Aorta (tissue), 5 donors: ENCODE measurements around the gene NDN. TPM values are rescaled to one million over a fixed set of nuclear protein-coding genes. Genes with fewer than 3 reads are reported as not detected.
"Not testable (repeated sequence)": the region's sequence is repeated elsewhere in the genome, so short reads cannot be mapped to it uniquely, and the experiment has no call there.

Experiments used
- ATAC-seq: fragments of 200-7000 bp; cut with Tn5 transposase; one replicate; pipeline ENCODE4 v1.9.1; 2022; ENCODE audit warnings: moderate library complexity; ENCODE audit not compliant: low FRiP score
- DNase-seq, 2 donors: peaks; one replicate each; pipeline ENCODE4 v3.0.0-alpha.2; 2020
- H3K27ac ChIP-seq, 2 donors: one replicate each; pipeline ENCODE4 v1.5.1; 2013; ENCODE audit warnings: low read length in 2 of 2, mild to moderate bottlenecking in 2 of 2, moderate library complexity in 2 of 2, control low read depth in 1 of 2, inconsistent platforms in 1 of 2, low read depth in 1 of 2
- H3K27me3 ChIP-seq, 2 donors: one replicate each; pipeline ENCODE4 v1.6.1; 2013; ENCODE audit warnings: control low read depth in 1 of 2, low read length in 1 of 2, mild to moderate bottlenecking in 1 of 2, moderate library complexity in 1 of 2; ENCODE audit not compliant: insufficient read depth in 2 of 2, control insufficient read depth in 1 of 2
- H3K36me3 ChIP-seq, 2 donors: one replicate each; pipeline ENCODE4 v1.6.1; 2013; ENCODE audit warnings: control low read depth in 1 of 2, low read length in 1 of 2, mild to moderate bottlenecking in 1 of 2; ENCODE audit not compliant: insufficient read depth in 2 of 2, control insufficient read depth in 1 of 2
- H3K4me1 ChIP-seq, 2 donors: one replicate each; pipeline ENCODE4 v1.6.1; 2013; ENCODE audit warnings: low read length in 2 of 2, control low read depth in 1 of 2, mild to moderate bottlenecking in 1 of 2, moderate library complexity in 1 of 2; ENCODE audit not compliant: insufficient read depth in 2 of 2, control insufficient read depth in 1 of 2
- H3K4me3 ChIP-seq, 2 donors: one replicate each; pipeline ENCODE4 v1.5.1; 2013; ENCODE audit warnings: low read length in 2 of 2, control low read depth in 1 of 2, mild to moderate bottlenecking in 1 of 2
- H3K9me3 ChIP-seq: one replicate; pipeline ENCODE4 v1.6.1; 2013; ENCODE audit warnings: mild to moderate bottlenecking, low read length; ENCODE audit not compliant: control insufficient read depth
- WGBS, 2 donors: extraction: QIAGEN DNeasy Blood & Tissue Kit; methylation state at CpG; one replicate each; pipeline ENCODE4 v1.1.7; 2013; 5-methylcytosine and 5-hydroxymethylcytosine counted together
- intact Hi-C, 2 donors: fragments of 100-400 bp; cut with DNase I; formaldehyde crosslinking; loops; one replicate each; pipeline versions ENCODE4 v1.14.2 to v1.15.0; 2022
- long read RNA-seq, 2 donors: library from polyadenylated mRNA; unstranded; transcript quantifications; one replicate each; pipeline ENCODE4 v2.0.0, GENCODE V29; 2020 to 2021
- polyA plus RNA-seq, 2 donors: library from polyadenylated mRNA; stranded (reverse); fragments of 200-250 nt; gene quantifications; one replicate each; pipeline ENCODE4 v1.2.3, GENCODE V29; 2013
- total RNA-seq, 2 donors: library from RNA; stranded (reverse); fragmentation: NEBNext Ultra II Directional; extraction: Animal tissue kit (Norgen Biotek cat#: 25700); gene quantifications; one replicate each; pipeline ENCODE4 v1.2.1, GENCODE V29; 2021
- donor health status: healthy with polysubstance abuse.
- donor health status: Bipolar disorder and iron deficiency.
- donor health status: DM: no; HTN: no; CAD: no.
- donor health status: DM: no; HTN: no; CAD: no.
- donor health status: DM: yes; HTN: yes; CAD: no.

The NDN gene
- total RNA-seq (10 to 100 TPM; 29.0 to 52.4 TPM), polyA plus RNA-seq (10 to 100 TPM; 16.7 to 47.8 TPM)
- long read RNA-seq, donor 1, partial matches to known transcripts, result 0 of 2 reads
- long read RNA-seq, donor 1, other reads (novel, unspliced or antisense), result 0 of 2 reads
- long read RNA-seq, donor 2, transcript NDN-202 (1 exons, 1,627 nt), result major isoform, 59 of 59 reads
- long read RNA-seq, donor 2, partial matches to known transcripts, result 0 of 59 reads
- long read RNA-seq, donor 2, other reads (novel, unspliced or antisense), result 0 of 59 reads

- DNase-seq (peak; percentile 53 to 82), ATAC-seq (peak; percentile 69)
- intact Hi-C loops, result no loop called here
- Histone ChIP-seq H3K9me3 (no peaks in the 10 kb centered on the region), H3K4me1 (no peaks in the 10 kb centered on the region), H3K27ac (no peak within 1 kb of the TSS), H3K36me3 (no peaks in the 10 kb centered on the region), H3K4me3 (peak within 1 kb of the TSS in 1 of 2 donors; percentile 48), H3K27me3 (no peaks in the 10 kb centered on the region)
- WGBS, 2 donors, result 24 to 30% methylated on average over 36 to 38 of the region's 38 CpGs
These were observed at the start of gene NDN for GRCh38 chr15:23687143-23687470. NDN (minus strand) TSS chr15:23687305; CDS start chr15:23687217, 88 bp downstream.

DNA sequence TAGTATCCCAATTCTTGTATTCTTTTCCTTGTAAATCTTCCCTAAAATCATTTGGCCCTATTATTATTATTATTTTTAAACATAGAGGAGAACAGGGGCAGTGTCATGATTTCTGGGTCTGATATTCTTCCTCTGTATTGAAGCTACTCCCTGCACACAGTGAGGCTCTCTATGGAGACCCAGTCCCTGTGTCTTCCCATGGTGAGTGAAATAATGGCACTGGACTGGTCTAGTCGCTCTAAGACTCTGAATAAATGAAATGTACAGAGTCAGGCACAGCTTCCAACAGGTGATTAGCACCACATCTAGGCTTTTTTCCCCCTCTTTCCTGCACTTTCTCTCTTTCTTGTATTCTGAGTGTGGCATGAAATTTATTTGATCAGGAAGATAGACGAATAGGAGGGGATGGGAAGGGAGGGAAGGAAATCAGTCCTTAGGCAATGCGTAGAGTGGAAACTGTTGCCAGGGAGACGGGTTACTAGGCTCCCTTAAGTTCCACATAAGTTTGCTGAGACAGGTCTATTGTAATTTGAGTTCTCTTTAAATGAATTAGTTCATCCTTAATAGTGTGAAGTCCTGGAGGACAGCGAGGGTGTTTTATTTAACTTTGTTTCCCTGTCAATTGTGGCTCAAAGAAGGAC, 49.0 kb upstream of the NDN start:
- intact Hi-C loops, result no loop called here
- WGBS, 2 donors, result 41 to 47% methylated on average over 5 of the region's 5 CpGs
- no peak for ATAC-seq
- Histone ChIP-seq H3K36me3 (no peaks in the 10 kb centered on the region), H3K4me1 (no peaks in the 10 kb centered on the region), H3K27ac (no peak overlapping the region), H3K9me3 (no peaks in the 10 kb centered on the region), H3K27me3 (no peaks in the 10 kb centered on the region), H3K4me3 (no peak overlapping the region)
- DNase-seq, result no peak

DNA sequence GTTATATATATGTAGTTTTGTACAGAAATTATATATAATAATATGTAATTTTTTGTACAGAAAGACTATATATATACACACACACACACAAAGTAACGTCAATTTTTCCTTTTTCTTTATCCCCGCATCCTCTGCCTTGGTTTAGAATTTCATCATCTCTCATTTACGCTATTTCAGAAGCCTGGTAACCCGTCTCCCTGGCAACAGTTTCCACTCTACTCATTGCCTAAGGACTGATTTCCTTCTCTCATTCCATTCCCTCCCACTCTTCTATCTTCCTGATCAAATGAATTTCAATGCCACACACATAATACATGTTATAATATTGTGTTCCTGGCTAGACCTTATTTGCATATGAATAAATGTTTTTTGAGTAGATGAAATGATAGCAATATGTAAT, 47.8 kb upstream of the NDN start:
- no peaks in the 10 kb centered on the region for H3K27me3 ChIP-seq
- H3K27ac ChIP-seq, result no peak overlapping the region
- WGBS, 2 donors, result 58 to 70% methylated on average over 4 of the region's 4 CpGs
- H3K4me1 ChIP-seq, result no peaks in the 10 kb centered on the region
- DNase-seq (no peak), ATAC-seq (no peak)
- no peaks in the 10 kb centered on the region for H3K36me3 ChIP-seq
- intact Hi-C loops, result no loop called here
- no peak overlapping the region for H3K4me3 ChIP-seq
- no peaks in the 10 kb centered on the region for H3K9me3 ChIP-seq

- H3K36me3 ChIP-seq, H3K4me3 ChIP-seq, ATAC-seq, DNase-seq, H3K4me1 ChIP-seq, intact Hi-C loops, H3K9me3 ChIP-seq, H3K27me3 ChIP-seq, H3K27ac ChIP-seq: not testable (repeated sequence)
- WGBS, 2 donors, result 78 to 81% methylated on average over 28 of the region's 28 CpGs
These were observed 27.0 kb upstream of the NDN start for GRCh38 chr15:23713874-23714656.

- Histone ChIP-seq H3K4me3 (no peak overlapping the region), H3K36me3 (no peaks in the 10 kb centered on the region), H3K9me3 (no peaks in the 10 kb centered on the region), H3K27me3 (no peaks in the 10 kb centered on the region), H3K4me1 (no peaks in the 10 kb centered on the region), H3K27ac (no peak overlapping the region)
- WGBS, 2 donors, result 55 to 59% methylated on average over 1 of the region's 1 CpG
- no peak for ATAC-seq
- intact Hi-C loops, result no loop called here
- DNase-seq, result no peak
These were observed 21.2 kb upstream of the NDN start for GRCh38 chr15:23708332-23708731.

DNA sequence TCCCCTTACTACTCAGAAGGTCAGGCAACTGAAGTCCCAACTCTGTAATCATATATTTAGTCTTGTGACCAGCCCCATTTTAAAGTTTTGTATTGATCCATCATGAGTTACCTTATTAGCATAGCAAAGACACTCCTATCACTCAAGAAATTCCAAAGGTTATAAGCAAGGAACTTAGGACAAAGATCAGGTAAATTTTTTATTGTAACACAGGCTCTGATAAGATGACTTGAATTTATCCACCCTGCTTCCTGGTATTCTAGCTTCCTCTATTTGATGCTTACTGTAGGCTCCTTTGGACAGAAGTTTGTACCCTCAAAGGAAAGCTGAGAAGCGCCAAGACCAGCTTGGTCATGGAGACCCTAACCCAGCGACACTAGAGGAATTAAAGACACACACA, 8.2 kb upstream of the NDN start:
- no peak for ATAC-seq
- DNase-seq, result no peak
- intact Hi-C loops, result no loop called here
- WGBS, 2 donors, result 61 to 69% methylated on average over 2 of the region's 2 CpGs
- Histone ChIP-seq H3K27ac (no peak overlapping the region), H3K9me3 (no peaks in the 10 kb centered on the region), H3K4me3 (no peak overlapping the region), H3K27me3 (no peaks in the 10 kb centered on the region), H3K4me1 (no peaks in the 10 kb centered on the region), H3K36me3 (no peaks in the 10 kb centered on the region)

DNA sequence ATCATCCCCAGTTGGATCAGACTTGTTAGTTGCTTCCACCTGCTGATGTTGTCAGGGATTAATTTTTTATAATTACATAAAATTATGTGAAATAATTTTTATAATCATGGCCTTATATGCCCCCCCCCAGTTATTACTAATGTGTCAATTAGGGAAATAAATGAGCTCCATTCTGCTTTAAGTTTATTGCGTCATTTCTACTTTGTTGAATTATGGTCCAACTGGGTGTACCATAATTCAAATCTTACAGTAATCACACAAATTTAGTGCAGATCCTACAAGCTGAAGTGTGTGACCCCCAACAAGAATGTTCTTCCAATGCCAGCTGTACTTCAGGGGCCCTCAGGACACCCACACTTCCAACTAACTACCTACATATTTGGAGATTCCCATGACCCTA, 7.5 kb upstream of the NDN start:
- intact Hi-C loops, result no loop called here
- H3K9me3 ChIP-seq, result no peaks in the 10 kb centered on the region
- H3K4me3 ChIP-seq, result no peak overlapping the region
- whole genome bisulfite sequencing, 2 donors, result 88 to 94% methylated on average over 1 of the region's 1 CpG
- no peak overlapping the region for H3K27ac ChIP-seq
- no peak for DNase-seq
- no peaks in the 10 kb centered on the region for H3K27me3 ChIP-seq
- no peaks in the 10 kb centered on the region for H3K4me1 ChIP-seq
- ATAC-seq, result no peak
- no peaks in the 10 kb centered on the region for H3K36me3 ChIP-seq

GRCh38 chr15:23690450-23690852, 3.3 kb upstream of the NDN start:
- peak in 1 of 2 donors; percentile 57 for DNase-seq
- no peaks in the 10 kb centered on the region for H3K4me1 ChIP-seq
- no peaks in the 10 kb centered on the region for H3K36me3 ChIP-seq
- H3K4me3 ChIP-seq, result no peak overlapping the region
- H3K27ac ChIP-seq, result no peak overlapping the region
- 56 to 66% methylated on average over 5 of the region's 5 CpGs for WGBS, 2 donors
- H3K9me3 ChIP-seq, result no peaks in the 10 kb centered on the region
- ATAC-seq, result peak; percentile 77
- no peaks in the 10 kb centered on the region for H3K27me3 ChIP-seq
- intact Hi-C loops, result no loop called here

DNA sequence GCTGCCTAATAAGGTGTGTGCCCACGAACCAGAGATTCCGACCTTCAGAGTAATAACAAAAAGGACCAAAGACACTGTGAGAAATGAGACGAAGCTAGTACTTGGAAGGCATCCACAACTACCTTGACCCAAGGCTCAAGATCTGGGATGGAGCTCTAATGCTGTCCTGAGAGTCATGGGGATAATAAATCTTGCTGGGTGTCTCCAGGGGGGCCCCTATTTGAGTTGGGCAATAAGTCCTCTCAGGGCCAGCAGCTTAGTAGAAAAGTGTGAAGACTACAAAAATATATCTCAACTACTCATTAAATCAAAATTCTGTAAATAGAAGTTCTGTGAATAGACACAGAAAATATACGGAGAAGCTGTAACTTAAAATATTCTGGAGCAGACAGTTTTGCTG, 2.9 kb upstream of the NDN start:
- Histone ChIP-seq H3K27me3 (no peaks in the 10 kb centered on the region), H3K36me3 (no peaks in the 10 kb centered on the region), H3K4me1 (no peaks in the 10 kb centered on the region), H3K9me3 (no peaks in the 10 kb centered on the region), H3K27ac (no peak overlapping the region), H3K4me3 (no peak overlapping the region)
- intact Hi-C loops, result no loop called here
- DNase-seq (no peak), ATAC-seq (no peak)
- 67 to 69% methylated on average over 4 of the region's 4 CpGs for WGBS, 2 donors
